Karpas-422 (cell line): ENCODE results near the gene DCP2. TPM values are rescaled to one million over a fixed set of nuclear protein-coding genes. Genes with fewer than 3 reads are reported as not detected.

Experiments
- DNase-seq: peaks from one replicate; pipeline ENCODE4 v3.0.0-alpha.2; 2015
- H2AFZ ChIP-seq: fragments of 200-600 bp; sonication (generic); 2 replicates; pipeline ENCODE4 v1.6.1; 2014; ENCODE audit warnings: antibody characterized with exemption, low read length, mixed read lengths
- H3K27ac ChIP-seq: fragments of 200-600 bp; sonication (generic); 2 replicates; pipeline ENCODE4 v1.5.1; 2014; ENCODE audit warnings: mild to moderate bottlenecking, low read length, moderate library complexity
- H3K27me3 ChIP-seq: fragments of 200-600 bp; sonication (generic); 2 replicates; pipeline ENCODE4 v1.6.1; 2014; ENCODE audit warnings: low read length, mixed read lengths
- H3K36me3 ChIP-seq: fragments of 200-600 bp; sonication (generic); 2 replicates; pipeline ENCODE4 v1.6.1; 2014; ENCODE audit warnings: low read length, mixed read lengths; ENCODE audit not compliant: insufficient read depth
- H3K4me1 ChIP-seq: fragments of 200-600 bp; sonication (generic); 2 replicates; pipeline ENCODE4 v1.6.1; 2014; ENCODE audit warnings: mild to moderate bottlenecking, low read length, mixed read lengths
- H3K4me2 ChIP-seq: fragments of 200-600 bp; sonication (generic); 2 replicates; pipeline ENCODE4 v1.6.1; 2014; ENCODE audit warnings: low read length, low read depth, mild to moderate bottlenecking; ENCODE audit not compliant: poor library complexity, severe bottlenecking
- H3K4me3 ChIP-seq: fragments of 200-600 bp; sonication (generic); 2 replicates; pipeline ENCODE4 v1.5.1; 2014; ENCODE audit warnings: mild to moderate bottlenecking, antibody characterized with exemption, low read length, mixed read lengths
- H3K79me2 ChIP-seq: fragments of 200-600 bp; sonication (generic); 2 replicates; pipeline ENCODE4 v1.6.1; 2014; ENCODE audit warnings: mild to moderate bottlenecking, low read length, mixed read lengths
- H3K9ac ChIP-seq: fragments of 200-600 bp; sonication (generic); 2 replicates; pipeline ENCODE4 v1.6.0; 2014; ENCODE audit warnings: low read length
- H3K9me2 ChIP-seq: fragments of 200-600 bp; sonication (generic), shearing (Covaris generic); replicated peaks from 2 replicates; pipeline ENCODE4 v1.6.0; 2014; ENCODE audit warnings: mild to moderate bottlenecking, low read length, moderate library complexity; ENCODE audit not compliant: insufficient read depth
- H3K9me3 ChIP-seq: fragments of 300-700, 200-600 bp; sonication (generic); 2 replicates; pipeline ENCODE4 v1.6.1; 2014; ENCODE audit warnings: low read length, mixed read lengths
- H4K20me1 ChIP-seq: fragments of 200-600 bp; sonication (generic); 2 replicates; pipeline ENCODE4 v1.6.1; 2014; ENCODE audit warnings: mild to moderate bottlenecking, antibody characterized with exemption, low read length, low read depth; ENCODE audit not compliant: insufficient read depth
- total RNA-seq: library from RNA; depleted of rRNA; stranded (reverse); fragments of >200 nt; shearing (Covaris generic); gene quantifications from 2 replicates; pipeline ENCODE4 v1.2.3, GENCODE V29; 2014; ENCODE audit warnings: low replicate concordance

Gene DCP2
- total RNA-seq, 1 experiment from 2014 or later, result 74.2 TPM

- H3K9me2 ChIP-seq, result no peaks in the 10 kb centered on the region
- no peaks in the 10 kb centered on the region for H3K9me3 ChIP-seq
- no peak overlapping the region for H2AFZ ChIP-seq
- H3K4me1 ChIP-seq, result peaks cover 28% of the 10 kb centered on the region
- H3K4me2 ChIP-seq, result no peak overlapping the region
- H3K27ac ChIP-seq, result no peak overlapping the region
- H3K4me3 ChIP-seq, result no peak overlapping the region
- no peaks in the 10 kb centered on the region for H3K27me3 ChIP-seq
- H3K36me3 ChIP-seq, result peaks cover 45% of the 10 kb centered on the region
- H4K20me1 ChIP-seq, result no peaks in the 10 kb centered on the region
- H3K79me2 ChIP-seq, result peaks cover 23% of the 10 kb centered on the region
- H3K9ac ChIP-seq, result no peak overlapping the region
- no peak for DNase-seq
Measured at GRCh38 chr5:113020461-113021273, 44.1 kb downstream of the DCP2 start.

GRCh38 chr5:113022661-113023060, 46.1 kb downstream of the DCP2 start:
- Histone ChIP-seq H3K36me3 (peaks cover 63% of the 10 kb centered on the region), H3K4me3 (no peak overlapping the region), H3K4me2 (peak overlapping the region; percentile 39)

GRCh38 chr5:113024076-113024697, 47.6 kb downstream of the DCP2 start:
- Histone ChIP-seq H3K4me3 (no peak overlapping the region), H4K20me1 (no peaks in the 10 kb centered on the region), H3K27me3 (no peaks in the 10 kb centered on the region), H3K36me3 (peaks cover 67% of the 10 kb centered on the region), H3K27ac (no peak overlapping the region), H2AFZ (no peak overlapping the region), H3K4me2 (no peak overlapping the region), H3K9me2 (no peaks in the 10 kb centered on the region), H3K9me3 (no peaks in the 10 kb centered on the region), H3K79me2 (peaks cover 5% of the 10 kb centered on the region), H3K9ac (no peak overlapping the region), H3K4me1 (peaks cover 28% of the 10 kb centered on the region)
- no peak for DNase-seq

More at GRCh38 chr5:113022661-113023060, 46.1 kb downstream of the DCP2 start:
- H3K4me1 ChIP-seq, result peaks cover 28% of the 10 kb centered on the region
- H3K79me2 ChIP-seq, result peaks cover 12% of the 10 kb centered on the region
- H3K9ac ChIP-seq, result no peak overlapping the region
- peak overlapping the region; percentile 64 for H3K27ac ChIP-seq
- no peaks in the 10 kb centered on the region for H3K27me3 ChIP-seq
- H3K9me3 ChIP-seq, result no peaks in the 10 kb centered on the region
- no peak overlapping the region for H2AFZ ChIP-seq
- DNase-seq, result no peak
- no peaks in the 10 kb centered on the region for H3K9me2 ChIP-seq
- H4K20me1 ChIP-seq, result no peaks in the 10 kb centered on the region

GRCh38 chr5:113025596-113025995, 49.0 kb downstream of the DCP2 start:
- Histone ChIP-seq H3K9me3 (no peaks in the 10 kb centered on the region), H3K4me3 (no peak overlapping the region), H3K36me3 (peaks cover 53% of the 10 kb centered on the region), H3K27me3 (no peaks in the 10 kb centered on the region), H3K79me2 (peaks cover 1% of the 10 kb centered on the region), H3K27ac (no peak overlapping the region), H2AFZ (no peak overlapping the region), H3K4me2 (no peak overlapping the region), H3K9me2 (no peaks in the 10 kb centered on the region), H3K9ac (no peak overlapping the region), H4K20me1 (no peaks in the 10 kb centered on the region), H3K4me1 (peaks cover 22% of the 10 kb centered on the region)
- DNase-seq, result no peak

- Histone ChIP-seq H3K36me3 (peaks cover 50% of the 10 kb centered on the region), H3K27ac (no peak overlapping the region), H3K9ac (no peak overlapping the region), H3K9me3 (no peaks in the 10 kb centered on the region), H3K4me2 (no peak overlapping the region), H2AFZ (no peak overlapping the region), H4K20me1 (no peaks in the 10 kb centered on the region), H3K4me1 (peaks cover 16% of the 10 kb centered on the region), H3K79me2 (no peaks in the 10 kb centered on the region), H3K4me3 (no peak overlapping the region), H3K9me2 (no peaks in the 10 kb centered on the region), H3K27me3 (no peaks in the 10 kb centered on the region)
- DNase-seq, result no peak
Measured at GRCh38 chr5:113026211-113026610, 49.6 kb downstream of the DCP2 start.

GRCh38 chr5:113027015-113027414, 50.4 kb downstream of the DCP2 start:
- Histone ChIP-seq H2AFZ (no peak overlapping the region), H3K27ac (no peak overlapping the region), H3K9ac (no peak overlapping the region), H3K79me2 (no peaks in the 10 kb centered on the region), H3K36me3 (peaks cover 46% of the 10 kb centered on the region), H3K4me2 (no peak overlapping the region), H3K4me1 (peaks cover 8% of the 10 kb centered on the region), H3K27me3 (no peaks in the 10 kb centered on the region), H4K20me1 (no peaks in the 10 kb centered on the region), H3K4me3 (no peak overlapping the region), H3K9me3 (no peaks in the 10 kb centered on the region), H3K9me2 (no peaks in the 10 kb centered on the region)
- DNase-seq, result no peak

- Histone ChIP-seq H3K79me2 (no peaks in the 10 kb centered on the region), H3K27ac (no peak overlapping the region), H3K9me2 (no peaks in the 10 kb centered on the region), H3K4me1 (peaks cover 4% of the 10 kb centered on the region), H4K20me1 (no peaks in the 10 kb centered on the region), H3K9me3 (no peaks in the 10 kb centered on the region), H2AFZ (no peak overlapping the region), H3K4me2 (no peak overlapping the region), H3K4me3 (no peak overlapping the region), H3K9ac (no peak overlapping the region), H3K36me3 (peaks cover 42% of the 10 kb centered on the region), H3K27me3 (no peaks in the 10 kb centered on the region)
- DNase-seq, result no peak
Measured at GRCh38 chr5:113027431-113027830, 50.8 kb downstream of the DCP2 start.

- Histone ChIP-seq H3K36me3 (peaks cover 23% of the 10 kb centered on the region), H3K9me3 (no peaks in the 10 kb centered on the region), H3K4me3 (no peak overlapping the region), H4K20me1 (no peaks in the 10 kb centered on the region), H2AFZ (no peak overlapping the region), H3K9ac (no peak overlapping the region), H3K4me1 (no peaks in the 10 kb centered on the region), H3K79me2 (no peaks in the 10 kb centered on the region), H3K9me2 (no peaks in the 10 kb centered on the region), H3K27me3 (no peaks in the 10 kb centered on the region), H3K4me2 (no peak overlapping the region), H3K27ac (no peak overlapping the region)
- no peak for DNase-seq
Measured at GRCh38 chr5:113029614-113030013, 53.0 kb downstream of the DCP2 start.
